Stimulated activated CD8-positive, alpha-beta memory T cell treated with anti-CD3 and anti-CD28 coated beads, Interleukin-7, amount 100 ng/mL, for 24 hours (primary cell): ENCODE data around the gene DOK3.
"Not testable (repeated sequence)": the region's sequence is repeated elsewhere in the genome, so short reads cannot be mapped to it uniquely, and the experiment has no call there.

ENCODE experiments used
- DNase-seq: peaks from one replicate; pipeline ENCODE4 v3.0.0-alpha.2; 2020; ENCODE audit warnings: low read depth

Gene DOK3

GRCh38 chr5:177534433-177534832 lies 24.8 kb upstream of the DOK3 start:
- DNase-seq, result not testable (repeated sequence)

GRCh38 chr5:177531209-177531940 lies 21.7 kb upstream of the DOK3 start:
- DNase-seq, result no peak

- no peak for DNase-seq
Measured at GRCh38 chr5:177530638-177531037, 21.0 kb upstream of the DOK3 start.

- no peak for DNase-seq
Measured at GRCh38 chr5:177529247-177530203, 19.9 kb upstream of the DOK3 start.

GRCh38 chr5:177528631-177529030 lies 19.0 kb upstream of the DOK3 start:
- DNase-seq, result no peak

- no peak for DNase-seq
Measured at GRCh38 chr5:177527595-177527994, 18.0 kb upstream of the DOK3 start.

GRCh38 chr5:177526791-177527190 lies 17.2 kb upstream of the DOK3 start:
- DNase-seq, result no peak

GRCh38 chr5:177526191-177526590 lies 16.6 kb upstream of the DOK3 start:
- no peak for DNase-seq

GRCh38 chr5:177524941-177525655 lies 15.5 kb upstream of the DOK3 start:
- no peak for DNase-seq

GRCh38 chr5:177524539-177524900 lies 14.9 kb upstream of the DOK3 start:
- DNase-seq, result no peak

GRCh38 chr5:177523711-177524538 lies 14.3 kb upstream of the DOK3 start:
- DNase-seq, result no peak

- no peak for DNase-seq
Measured at GRCh38 chr5:177520916-177521513, 11.4 kb upstream of the DOK3 start.

GRCh38 chr5:177520271-177520670 lies 10.6 kb upstream of the DOK3 start:
- no peak for DNase-seq

- no peak for DNase-seq
Measured at GRCh38 chr5:177519463-177520235, 10.0 kb upstream of the DOK3 start.

GRCh38 chr5:177516601-177517568 lies 7.3 kb upstream of the DOK3 start, which contains the start of gene DDX41:
Gene DDX41, minus strand, starts transcription at chr5:177516961. Its CDS starts 16 bp downstream, at chr5:177516945.
- DNase-seq, result peak; percentile 91

- DNase-seq, result no peak
Measured at GRCh38 chr5:177515580-177515979, 6.0 kb upstream of the DOK3 start.

GRCh38 chr5:177514541-177514940 lies 4.9 kb upstream of the DOK3 start:
- DNase-seq, result no peak

- no peak for DNase-seq
Measured at GRCh38 chr5:177513500-177513899, 3.9 kb upstream of the DOK3 start.

- DNase-seq, result no peak
Measured at GRCh38 chr5:177512736-177513380, 3.2 kb upstream of the DOK3 start.
